Thoracic aorta (tissue), 2 donors: ENCODE measurements around the gene GIPC2. TPM values are rescaled to one million over a fixed set of nuclear protein-coding genes. Genes with fewer than 3 reads are reported as not detected.

Experiments used
- ATAC-seq: fragments of 150-250 bp; one replicate; pipeline ENCODE4 v1.8.0; 2017; ENCODE audit warnings: low read depth; ENCODE audit not compliant: insufficient number of reproducible peaks, low FRiP score
- DNase-seq: peaks from one replicate; pipeline ENCODE4 v3.0.0-alpha.2; 2020; ENCODE audit warnings: low spot score
- H3K27ac ChIP-seq, 2 donors: fragments of 200-600 bp; sonication (generic); 1 replicate in 1 of 2; 2 replicates in 1 of 2; pipeline ENCODE4 v1.5.1; 2016; ENCODE audit warnings: mild to moderate bottlenecking in 2 of 2, moderate library complexity in 2 of 2
- H3K27me3 ChIP-seq: fragments of 200-600 bp; sonication (generic); replicated peaks from 2 replicates; pipeline ENCODE4 v1.6.0; 2016; ENCODE audit warnings: mild to moderate bottlenecking; ENCODE audit not compliant: insufficient read depth
- H3K36me3 ChIP-seq: fragments of 200-600 bp; sonication (generic); one replicate; pipeline ENCODE4 v1.5.1; 2016
- H3K4me1 ChIP-seq, 2 donors: fragments of 200-600 bp; sonication (generic); 1 replicate in 1 of 2; 2 replicates in 1 of 2; pipeline versions ENCODE4 v1.5.1 to v1.6.0; 2016; ENCODE audit warnings: low read depth in 2 of 2, mild to moderate bottlenecking in 1 of 2; ENCODE audit not compliant: control insufficient read depth in 1 of 2
- H3K4me3 ChIP-seq: fragments of 200-600 bp; sonication (generic); 2 replicates; pipeline ENCODE4 v1.5.1; 2016; ENCODE audit warnings: mild to moderate bottlenecking
- H3K9me3 ChIP-seq: fragments of 200-600 bp; sonication (generic); 2 replicates; pipeline ENCODE4 v1.5.1; 2016
- total RNA-seq, 2 donors: library from RNA; depleted of rRNA; stranded (reverse); fragments of >200 nt; gene quantifications; one replicate each; pipeline versions ENCODE4 v1.1.0 to v1.2.3, GENCODE V29; 2016
- TF ChIP-seq, protein P1 (sequence below): fragments of 200-600 bp; sonication (generic); IDR thresholded peaks from one replicate; pipeline ENCODE4 v1.5.1; 2019; ENCODE audit warnings: antibody characterized with exemption

The GIPC2 gene
- total RNA-seq, 2 donors from 2014 or later = 1.6 to 3.2 TPM

GRCh38 chr1:78146205-78146771, 100.5 kb downstream of the GIPC2 start:
- DNase-seq (no peak), ATAC-seq (no peak)
- no peaks in the 10 kb centered on the region for H3K27me3 ChIP-seq
- no peak overlapping the region for H3K4me3 ChIP-seq
- H3K9me3 ChIP-seq = no peaks in the 10 kb centered on the region
- H3K4me1 ChIP-seq = no peaks in the 10 kb centered on the region
- H3K27ac ChIP-seq = no peak overlapping the region
- no peaks in the 10 kb centered on the region for H3K36me3 ChIP-seq
- TF ChIP-seq, protein P1, sequence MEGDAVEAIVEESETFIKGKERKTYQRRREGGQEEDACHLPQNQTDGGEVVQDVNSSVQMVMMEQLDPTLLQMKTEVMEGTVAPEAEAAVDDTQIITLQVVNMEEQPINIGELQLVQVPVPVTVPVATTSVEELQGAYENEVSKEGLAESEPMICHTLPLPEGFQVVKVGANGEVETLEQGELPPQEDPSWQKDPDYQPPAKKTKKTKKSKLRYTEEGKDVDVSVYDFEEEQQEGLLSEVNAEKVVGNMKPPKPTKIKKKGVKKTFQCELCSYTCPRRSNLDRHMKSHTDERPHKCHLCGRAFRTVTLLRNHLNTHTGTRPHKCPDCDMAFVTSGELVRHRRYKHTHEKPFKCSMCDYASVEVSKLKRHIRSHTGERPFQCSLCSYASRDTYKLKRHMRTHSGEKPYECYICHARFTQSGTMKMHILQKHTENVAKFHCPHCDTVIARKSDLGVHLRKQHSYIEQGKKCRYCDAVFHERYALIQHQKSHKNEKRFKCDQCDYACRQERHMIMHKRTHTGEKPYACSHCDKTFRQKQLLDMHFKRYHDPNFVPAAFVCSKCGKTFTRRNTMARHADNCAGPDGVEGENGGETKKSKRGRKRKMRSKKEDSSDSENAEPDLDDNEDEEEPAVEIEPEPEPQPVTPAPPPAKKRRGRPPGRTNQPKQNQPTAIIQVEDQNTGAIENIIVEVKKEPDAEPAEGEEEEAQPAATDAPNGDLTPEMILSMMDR = no peak

- Histone ChIP-seq H3K9me3 (no peaks in the 10 kb centered on the region), H3K27ac (no peak overlapping the region), H3K27me3 (no peaks in the 10 kb centered on the region), H3K4me1 (no peaks in the 10 kb centered on the region), H3K4me3 (no peak overlapping the region), H3K36me3 (no peaks in the 10 kb centered on the region)
- DNase-seq = no peak
- TF ChIP-seq, protein P1 = no peak
- ATAC-seq = no peak
These were observed 101.3 kb downstream of the GIPC2 start for GRCh38 chr1:78147031-78147430.

- no peak for DNase-seq
- no peak for ATAC-seq
- Histone ChIP-seq H3K27me3 (no peaks in the 10 kb centered on the region), H3K36me3 (no peaks in the 10 kb centered on the region), H3K4me1 (no peaks in the 10 kb centered on the region), H3K4me3 (no peak overlapping the region), H3K27ac (no peak overlapping the region), H3K9me3 (no peaks in the 10 kb centered on the region)
- TF ChIP-seq, protein P1 = no peak
These were observed 107.4 kb downstream of the GIPC2 start for GRCh38 chr1:78153092-78153736.

- no peak for ATAC-seq
- H3K9me3 ChIP-seq = no peaks in the 10 kb centered on the region
- no peaks in the 10 kb centered on the region for H3K36me3 ChIP-seq
- H3K27ac ChIP-seq = no peak overlapping the region
- H3K27me3 ChIP-seq = no peaks in the 10 kb centered on the region
- H3K4me3 ChIP-seq = no peak overlapping the region
- TF ChIP-seq, protein P1 = no peak
- no peaks in the 10 kb centered on the region for H3K4me1 ChIP-seq
- DNase-seq = no peak
These were observed 109.4 kb downstream of the GIPC2 start for GRCh38 chr1:78155121-78155520.

- Histone ChIP-seq H3K27me3 (no peaks in the 10 kb centered on the region), H3K27ac (no peak overlapping the region), H3K36me3 (no peaks in the 10 kb centered on the region), H3K4me3 (no peak overlapping the region), H3K4me1 (no peaks in the 10 kb centered on the region), H3K9me3 (no peaks in the 10 kb centered on the region)
- DNase-seq (no peak), ATAC-seq (no peak)
- TF ChIP-seq, protein P1 = no peak
These were observed 111.2 kb downstream of the GIPC2 start for GRCh38 chr1:78156805-78157521.
